GM18526 (cell line): ENCODE data around the gene SCAMP2.

Experiments
- POLR2A ChIP-seq: IDR thresholded peaks from 3 replicates; pipeline ENCODE4 v1.6.1; 2011; ENCODE audit not compliant: insufficient read length; ENCODE audit errors: extremely low read depth

The SCAMP2 gene

GRCh38 chr15:74895830-74896229 is 22.7 kb upstream of the SCAMP2 start:
- no peak for TF ChIP-seq POLR2A

GRCh38 chr15:74893627-74894026 is 20.5 kb upstream of the SCAMP2 start:
- TF ChIP-seq POLR2A: no peak

- TF ChIP-seq POLR2A: no peak
These were observed 19.8 kb upstream of the SCAMP2 start for GRCh38 chr15:74892931-74893330.

GRCh38 chr15:74892313-74892712 is 19.1 kb upstream of the SCAMP2 start:
- TF ChIP-seq POLR2A: no peak

GRCh38 chr15:74891469-74891868 is 18.3 kb upstream of the SCAMP2 start:
- TF ChIP-seq POLR2A: no peak

GRCh38 chr15:74890665-74890960 is 17.4 kb upstream of the SCAMP2 start:
- TF ChIP-seq POLR2A: no peak

GRCh38 chr15:74889883-74890664 is 16.9 kb upstream of the SCAMP2 start, which contains the start of gene MPI:
TSS of gene MPI (plus strand) at chr15:74890042. CDS start at chr15:74890074, 32 bp downstream.
- peak; percentile 97 for TF ChIP-seq POLR2A

GRCh38 chr15:74889390-74889882 is 16.3 kb upstream of the SCAMP2 start:
- TF ChIP-seq POLR2A: no peak

- no peak for TF ChIP-seq POLR2A
These were observed 15.6 kb upstream of the SCAMP2 start for GRCh38 chr15:74888716-74889115.

GRCh38 chr15:74885461-74885860 is 12.3 kb upstream of the SCAMP2 start:
- TF ChIP-seq POLR2A: no peak

- no peak for TF ChIP-seq POLR2A
These were observed 11.5 kb upstream of the SCAMP2 start for GRCh38 chr15:74884428-74885223.

- TF ChIP-seq POLR2A: no peak
These were observed 9.4 kb upstream of the SCAMP2 start for GRCh38 chr15:74882528-74882927.

- no peak for TF ChIP-seq POLR2A
These were observed 5.1 kb upstream of the SCAMP2 start for GRCh38 chr15:74878273-74878672.

GRCh38 chr15:74873756-74874424 is 725 bp upstream of the SCAMP2 start:
- no peak for TF ChIP-seq POLR2A

GRCh38 chr15:74872702-74873035 is 496 bp downstream of the SCAMP2 start:
- no peak for TF ChIP-seq POLR2A
